HepG2 (cell line): ENCODE results near the gene TMEM134. TPM values are rescaled to one million over a fixed set of nuclear protein-coding genes. Genes with fewer than 3 reads are reported as not detected.

Experiments
- ATAC-seq: fragments of 200-7000 bp; cut with Tn5 transposase; 3 replicates; pipeline ENCODE4 v1.9.1; 2020; ENCODE audit warnings: mild to moderate bottlenecking, moderate library complexity
- BruUV-seq: library from RNA; stranded (reverse); fragments of 400-500 nt; replicated peaks from 2 replicates; lab custom pipeline; 2021; lab: Mats Ljungman, UMichigan
- CTCF ChIA-PET: fragments of 300-600 bp; formaldehyde crosslinking; extraction: SDS; loops from one replicate; lab custom pipeline; 2021; ENCODE audit warnings: low total read pairs, inconsistent platforms, low intra/inter-chr PET ratio; lab: Yijun Ruan, JAX
- POLR2A ChIA-PET: fragments of 350-600 bp; sonication (Branson Sonifier 250); formaldehyde crosslinking; loops from one replicate; lab custom pipeline; 2020; ENCODE audit warnings: antibody characterized with exemption, inconsistent platforms; lab: Yijun Ruan, JAX
- DNase-seq: peaks from one replicate; pipeline ENCODE4 v3.0.0-alpha.2; 2015; ENCODE audit warnings: low spot score
- FAIRE-seq: peaks from 3 replicates; lab custom pipeline; 2011; peaks lifted over from hg19 to GRCh38; lab: Jason Lieb, UNC
- H2AFZ ChIP-seq: one replicate; pipeline ENCODE4 v1.6.1; 2011; ENCODE audit warnings: low read length, inconsistent platforms
- H3K27ac ChIP-seq: fragments of 300-600 bp; 3 replicates; pipeline ENCODE4 v1.8.0; 2011; ENCODE audit warnings: mixed run types, mild to moderate bottlenecking, mixed read lengths, low read length, inconsistent platforms; ENCODE audit not compliant: insufficient read depth; ENCODE audit errors: extremely low read length
- H3K27me3 ChIP-seq, 2 experiments: fragments of 200-600 bp in 1 of 2; 2 replicates in 1 of 2; 3 replicates in 1 of 2; pipeline versions ENCODE4 v1.6.0 to v1.8.0; 2011; ENCODE audit warnings: low read length in 2 of 2, mild to moderate bottlenecking in 2 of 2, moderate library complexity in 2 of 2, inconsistent platforms in 1 of 2; ENCODE audit not compliant: insufficient read depth in 2 of 2, control insufficient read depth in 1 of 2
- H3K36me3 ChIP-seq, 2 experiments: fragments of 200-600 bp in 1 of 2; replicated peaks in 1 of 2; 2 replicates in 1 of 2; 3 replicates in 1 of 2; pipeline versions ENCODE4 v1.5.1 to v1.8.0; 2011; ENCODE audit warnings: low read length in 2 of 2, inconsistent platforms in 1 of 2; ENCODE audit not compliant: insufficient read depth in 2 of 2, control insufficient read depth in 1 of 2
- H3K4me1 ChIP-seq: 2 replicates; pipeline ENCODE4 v1.5.1; 2012; ENCODE audit warnings: low read length, inconsistent platforms; ENCODE audit not compliant: insufficient read depth
- H3K4me2 ChIP-seq: 2 replicates; pipeline ENCODE4 v1.6.0; 2011; ENCODE audit warnings: low read depth, low read length, inconsistent platforms
- H3K4me3 ChIP-seq, 3 experiments: fragments of 200-600 bp in 1 of 3; sonication (generic), shearing (Covaris generic) in 1 of 3; replicated peaks in 1 of 3; 2 replicates each; pipeline ENCODE4 v1.5.1; 2011 to 2016; ENCODE audit warnings: low read length in 3 of 3, inconsistent platforms in 2 of 3, low read depth in 2 of 3, mild to moderate bottlenecking in 2 of 3, control low read depth in 1 of 3, mixed read lengths in 1 of 3; ENCODE audit not compliant: insufficient read depth in 1 of 3
- H3K79me2 ChIP-seq: one replicate; pipeline ENCODE4 v1.6.1; 2011; ENCODE audit warnings: low read length, inconsistent platforms; ENCODE audit not compliant: insufficient read depth
- H3K9ac ChIP-seq: 2 replicates; pipeline ENCODE4 v1.6.0; 2011; ENCODE audit warnings: mild to moderate bottlenecking, low read depth, low read length, inconsistent platforms; ENCODE audit not compliant: insufficient read depth
- H3K9me3 ChIP-seq: 2 replicates; pipeline ENCODE4 v1.5.1; 2012; ENCODE audit warnings: mild to moderate bottlenecking, low read length
- H4K20me1 ChIP-seq: 2 replicates; pipeline ENCODE4 v1.6.0; 2011; ENCODE audit warnings: inconsistent platforms, mild to moderate bottlenecking, low read length, moderate library complexity; ENCODE audit not compliant: insufficient read depth
- CTCF ChIP-seq: sonication (generic); formaldehyde crosslinking; IDR thresholded peaks from 2 replicates; pipeline ENCODE4 v1.5.0; 2020; ENCODE audit warnings: mild to moderate bottlenecking, missing genetic modification reagents, moderate library complexity
- GATAD2A ChIP-seq: IDR thresholded peaks from 2 replicates; pipeline ENCODE4 v1.6.1; 2016
- HIC2 ChIP-seq: sonication (generic); formaldehyde crosslinking; IDR thresholded peaks from 2 replicates; pipeline ENCODE4 v1.9.0; 2022; ENCODE audit warnings: low read depth, missing genetic modification reagents
- HNRNPL ChIP-seq: fragments of 200-400 bp; formaldehyde crosslinking; IDR thresholded peaks from 2 replicates; pipeline ENCODE4 v1.6.1; 2017; ENCODE audit warnings: mild to moderate bottlenecking, low read depth, low read length
- MYNN ChIP-seq: sonication (generic); formaldehyde crosslinking; IDR thresholded peaks from 2 replicates; pipeline ENCODE4 v1.4.0; 2020; ENCODE audit warnings: mild to moderate bottlenecking, low read depth, missing genetic modification reagents
- NRL ChIP-seq: sonication (generic); formaldehyde crosslinking; IDR thresholded peaks from 2 replicates; pipeline ENCODE4 v1.5.0; 2020; ENCODE audit warnings: missing genetic modification reagents, mild to moderate bottlenecking, moderate library complexity, borderline replicate concordance
- POLR2A ChIP-seq, 2 experiments: IDR thresholded peaks; 2 replicates each; pipeline ENCODE4 v1.6.1; 2011; ENCODE audit warnings: low read depth in 2 of 2, low read length in 2 of 2, mild to moderate bottlenecking in 1 of 2, moderate library complexity in 1 of 2; ENCODE audit not compliant: insufficient read depth in 1 of 2
- STAG1 ChIP-seq: sonication (generic); formaldehyde crosslinking; IDR thresholded peaks from 2 replicates; pipeline ENCODE4 v1.4.0; 2020; ENCODE audit warnings: missing genetic modification reagents
- ZBTB33 ChIP-seq: sonication (generic); formaldehyde crosslinking; IDR thresholded peaks from 2 replicates; pipeline ENCODE4 v1.4.0; 2020; ENCODE audit warnings: missing genetic modification reagents
- ZNF512B ChIP-seq: sonication (generic); formaldehyde crosslinking; IDR thresholded peaks from 2 replicates; pipeline ENCODE4 v1.5.1; 2020; ENCODE audit warnings: missing genetic modification reagents, mild to moderate bottlenecking, borderline replicate concordance
- WGBS: methylation state at CpG from one replicate; pipeline ENCODE4 v1.1.6; 2017; ENCODE audit warnings: low lambda C conversion rate; 5-methylcytosine and 5-hydroxymethylcytosine counted together
- in situ Hi-C: cut with HindIII; loops from 2 replicates; pipeline ENCODE4 v1.10.0; 2017; ENCODE audit warnings: low pct_unique_long_range_greater_than_20kb; ENCODE audit not compliant: extremely low pct_ligation_motif_present
- intact Hi-C: fragments of 100-400 bp; cut with micrococcal nuclease; formaldehyde crosslinking; loops from one replicate; pipeline ENCODE4 v1.10.0; 2022; ENCODE audit not compliant: unreplicated experiment
- polyA plus RNA-seq, 8 experiments: library from polyadenylated mRNA; depleted of rRNA in 3 of 8; stranded (reverse) in 7 of 8; unstranded in 1 of 8; fragments of >200 nt; fragmentation: Illumina TruSeq in 4 of 8; extraction: Trizol in 4 of 8; gene quantifications; 2 replicates each; pipeline versions ENCODE4 v1.2.1 to v1.2.3, GENCODE V29; 2011 to 2016; ENCODE audit warnings: low read depth in 4 of 8, missing spikeins in 1 of 8, mixed read lengths in 1 of 8; ENCODE audit not compliant: insufficient read depth in 1 of 8
- total RNA-seq, 5 experiments: library from RNA; depleted of rRNA; stranded (reverse); fragments of >200 nt; fragmentation: Illumina TruSeq; extraction: Trizol; gene quantifications; 2 replicates each; pipeline ENCODE4 v1.2.3, GENCODE V29; 2016; ENCODE audit warnings: low read depth in 1 of 5

Gene TMEM134
- total and polyA plus RNA-seq, 2 of the 13 experiments (the other 11 are each of a cell fraction or from before 2014, with no cell fraction given) = 6.9 to 26.9 TPM

GRCh38 chr11:67440229-67441097, 28.6 kb downstream of the TMEM134 start (continued):
- TF ChIP-seq ZNF512B = no peak
- no peak for TF ChIP-seq GATAD2A (CRISPR knock-in tag)
- TF ChIP-seq, all 625 proteins: peak for 0

GRCh38 chr11:67439321-67440228, 29.5 kb downstream of the TMEM134 start:
- Histone ChIP-seq H3K4me3 (no peak overlapping the region), H3K4me2 (no peak overlapping the region), H3K4me1 (peaks cover 15% of the 10 kb centered on the region), H3K27me3 (no peaks in the 10 kb centered on the region), H3K9me3 (no peaks in the 10 kb centered on the region), H2AFZ (no peak overlapping the region), H3K9ac (no peak overlapping the region), H3K36me3 (peaks cover 2 to 4% of the 10 kb centered on the region in 2 experiments; a peak in 2 of 5 replicates), H3K27ac (no peak overlapping the region), H4K20me1 (no peaks in the 10 kb centered on the region), H3K79me2 (peaks cover 3% of the 10 kb centered on the region)
- in situ Hi-C loops (no loop called here), intact Hi-C loops (no loop called here)
- ChIA-PET POLR2A (interaction anchor here (1.0 kb wide), 1 partner anchor 25 kb away, joined by 3 read pairs; no protein-coding TSS in a partner anchor), CTCF (no interaction called here)
- peak; percentile 19 for DNase-seq
- 97% methylated on average over 22 of the region's 31 CpGs for WGBS
- no TSS peak for BruUV-seq
- peak; percentile 40 for ATAC-seq
- no peak for FAIRE-seq
- TF ChIP-seq ZBTB33 = peak; percentile 84
- TF ChIP-seq MYNN (CRISPR knock-in tag) = no peak
- TF ChIP-seq HNRNPL = peak; percentile 81
- peak; percentile 34; the same call in 1 of the 2 replicates for TF ChIP-seq STAG1 (CRISPR knock-in tag)
- TF ChIP-seq CTCF (CRISPR knock-in tag) = peak; percentile 43
- TF ChIP-seq POLR2A (IDR thresholded peaks at IDR 0.05; ENCODE audit: insufficient read depth in 1 of 2, low read depth in 2 of 2, low read length in 2 of 2) = 0 out of 4 replicates have a peak, but pooled peaks of 1 of the 2 experiments have one; percentile 10
- 0 out of 2 replicates have a peak, but pooled peaks have one; percentile 23 for TF ChIP-seq NRL (CRISPR knock-in tag)
- 0 out of 2 replicates have a peak, but pooled peaks have one; percentile 28 for TF ChIP-seq HIC2 (CRISPR knock-in tag)
